Kidney epithelial cell (primary cell): ENCODE data around the gene PHACTR3. TPM values are rescaled to one million over a fixed set of nuclear protein-coding genes. Genes with fewer than 3 reads are reported as not detected.
"Not testable (repeated sequence)": the region's sequence is repeated elsewhere in the genome, so short reads cannot be mapped to it uniquely, and the experiment has no call there.

ENCODE experiments used
- DNase-seq: peaks from one replicate; pipeline ENCODE4 v3.0.0-alpha.2; 2010; ENCODE audit warnings: low read depth
- H3K27me3 ChIP-seq: 2 replicates; pipeline ENCODE4 v1.6.0; 2011; ENCODE audit warnings: low read length; ENCODE audit not compliant: control insufficient read depth, insufficient read depth
- H3K36me3 ChIP-seq: 2 replicates; pipeline ENCODE4 v1.5.1; 2011; ENCODE audit warnings: low read length; ENCODE audit not compliant: control insufficient read depth, insufficient read depth
- H3K4me3 ChIP-seq: 2 replicates; pipeline ENCODE4 v1.5.1; 2011; ENCODE audit warnings: low read depth, mild to moderate bottlenecking, control low read depth, low read length
- total RNA-seq: library from RNA; depleted of rRNA; stranded (reverse); fragments of >200 nt; gene quantifications from 2 replicates; pipeline ENCODE4 v1.2.3, GENCODE V29; 2015
- TF ChIP-seq, protein P1 (sequence below): IDR thresholded peaks from 2 replicates; pipeline ENCODE4 v1.5.1; 2011; ENCODE audit warnings: mild to moderate bottlenecking, moderate library complexity, low read length, control low read depth, inconsistent platforms; ENCODE audit not compliant: insufficient read depth, poor library complexity, severe bottlenecking

Gene PHACTR3
- total RNA-seq, 1 donor from 2014 or later = not detected

DNA sequence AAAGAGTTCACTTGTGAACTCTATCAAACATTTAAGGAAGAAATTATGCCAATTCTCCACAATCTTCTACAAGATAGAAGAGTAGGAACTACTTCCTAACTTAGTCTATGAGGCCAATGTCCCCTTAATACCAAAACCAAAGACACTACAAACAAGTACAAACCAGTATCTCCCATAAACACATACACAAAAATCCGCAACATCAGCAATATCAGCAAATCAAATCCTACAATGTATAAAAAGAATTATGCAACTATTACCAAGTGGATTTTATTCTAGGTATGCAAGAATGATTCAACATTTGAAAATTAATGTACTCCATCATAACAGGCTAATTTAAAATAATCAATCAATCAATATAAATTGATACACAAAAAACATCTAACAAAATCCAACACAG lies 283.7 kb downstream of the PHACTR3 start:
- Histone ChIP-seq H3K36me3 (no peaks in the 10 kb centered on the region), H3K4me3 (no peak overlapping the region), H3K27me3 (no peaks in the 10 kb centered on the region)
- no peak for DNase-seq
- TF ChIP-seq, protein P1, sequence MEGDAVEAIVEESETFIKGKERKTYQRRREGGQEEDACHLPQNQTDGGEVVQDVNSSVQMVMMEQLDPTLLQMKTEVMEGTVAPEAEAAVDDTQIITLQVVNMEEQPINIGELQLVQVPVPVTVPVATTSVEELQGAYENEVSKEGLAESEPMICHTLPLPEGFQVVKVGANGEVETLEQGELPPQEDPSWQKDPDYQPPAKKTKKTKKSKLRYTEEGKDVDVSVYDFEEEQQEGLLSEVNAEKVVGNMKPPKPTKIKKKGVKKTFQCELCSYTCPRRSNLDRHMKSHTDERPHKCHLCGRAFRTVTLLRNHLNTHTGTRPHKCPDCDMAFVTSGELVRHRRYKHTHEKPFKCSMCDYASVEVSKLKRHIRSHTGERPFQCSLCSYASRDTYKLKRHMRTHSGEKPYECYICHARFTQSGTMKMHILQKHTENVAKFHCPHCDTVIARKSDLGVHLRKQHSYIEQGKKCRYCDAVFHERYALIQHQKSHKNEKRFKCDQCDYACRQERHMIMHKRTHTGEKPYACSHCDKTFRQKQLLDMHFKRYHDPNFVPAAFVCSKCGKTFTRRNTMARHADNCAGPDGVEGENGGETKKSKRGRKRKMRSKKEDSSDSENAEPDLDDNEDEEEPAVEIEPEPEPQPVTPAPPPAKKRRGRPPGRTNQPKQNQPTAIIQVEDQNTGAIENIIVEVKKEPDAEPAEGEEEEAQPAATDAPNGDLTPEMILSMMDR = no peak

DNA sequence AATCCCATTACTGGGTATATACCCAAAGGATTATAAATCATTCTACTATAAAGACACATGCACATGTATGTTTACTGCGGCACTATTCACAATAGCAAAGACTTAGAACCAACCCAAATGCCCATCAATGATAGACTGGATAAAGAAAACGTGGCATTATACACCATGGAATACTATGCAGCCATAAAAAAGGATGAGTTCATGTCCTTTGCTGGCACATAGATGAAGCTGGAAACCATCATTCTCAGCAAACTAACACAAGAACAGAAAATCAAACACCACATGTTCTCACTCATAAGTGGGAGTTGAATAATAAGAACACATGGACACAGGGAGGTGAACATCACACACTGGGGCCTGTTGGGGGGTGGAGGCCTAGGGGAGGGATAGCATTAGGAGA lies 285.7 kb downstream of the PHACTR3 start:
- not testable (repeated sequence) for DNase-seq, H3K4me3 ChIP-seq, H3K36me3 ChIP-seq, H3K27me3 ChIP-seq

DNA sequence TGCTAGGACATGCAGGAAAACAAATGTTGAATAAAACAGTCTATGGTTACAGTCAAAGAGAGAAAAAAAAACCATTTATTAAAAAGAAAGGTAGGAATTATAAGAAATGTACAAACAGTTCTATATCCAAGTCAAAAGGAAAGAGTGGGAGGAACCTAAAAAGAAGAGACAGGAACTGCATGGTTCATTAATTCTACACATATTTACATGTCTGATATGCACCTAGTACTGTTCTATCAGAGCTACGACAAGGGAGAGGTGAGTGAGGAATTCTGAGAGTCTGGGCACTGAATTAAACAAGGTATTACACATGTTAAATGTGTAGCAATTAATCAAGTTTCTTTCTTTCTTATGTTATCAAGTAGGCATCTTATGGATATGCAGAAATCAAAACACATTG lies 287.2 kb downstream of the PHACTR3 start:
- TF ChIP-seq, protein P1 = no peak
- no peaks in the 10 kb centered on the region for H3K36me3 ChIP-seq
- no peaks in the 10 kb centered on the region for H3K27me3 ChIP-seq
- no peak for DNase-seq
- no peak overlapping the region for H3K4me3 ChIP-seq

DNA sequence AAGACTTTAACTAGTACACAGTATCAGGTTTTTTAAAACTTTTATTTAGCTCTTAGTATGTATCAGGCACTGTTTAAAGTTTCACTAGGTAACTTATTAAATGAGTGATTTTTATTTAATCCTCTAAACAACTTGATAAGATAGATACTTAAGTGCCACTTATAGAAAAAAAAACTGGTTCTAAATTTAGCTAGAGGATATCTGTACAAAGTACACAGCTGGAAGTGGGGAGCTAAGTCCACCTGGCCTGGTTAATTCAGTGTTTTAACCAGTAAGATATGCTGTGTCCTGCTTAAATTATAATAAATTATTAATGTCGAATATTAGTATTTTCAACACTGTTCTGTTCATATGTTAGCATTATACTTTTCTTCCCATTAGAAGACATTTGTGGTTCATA lies 291.6 kb downstream of the PHACTR3 start:
- no peak for DNase-seq
- Histone ChIP-seq H3K4me3 (no peak overlapping the region), H3K27me3 (no peaks in the 10 kb centered on the region), H3K36me3 (no peaks in the 10 kb centered on the region)
- TF ChIP-seq, protein P1 = no peak
